ENCODE measurements around the gene AADAC.

- TF ChIP-seq CTCF (IDR thresholded peaks at IDR 0.05) (no peak), ZFX (IDR thresholded peaks at IDR 0.05; ENCODE audit: borderline replicate concordance) (no peak)
Measured at GRCh38 chr3:151837057-151837456, 23.1 kb downstream of the AADAC start.
